Activated CD4-positive, alpha-beta T cell treated with anti-CD3 and anti-CD28 coated beads for 1 hour (primary cell): ENCODE measurements around the gene ARHGAP30.

Experiments
- DNase-seq: peaks from one replicate; pipeline ENCODE4 v3.0.0-alpha.2; 2020

Gene ARHGAP30

GRCh38 chr1:161090617-161091016 is 20.9 kb upstream of the ARHGAP30 start:
- DNase-seq, result no peak

GRCh38 chr1:161089938-161090337 is 20.2 kb upstream of the ARHGAP30 start:
- DNase-seq, result no peak

GRCh38 chr1:161089251-161089924 is 19.7 kb upstream of the ARHGAP30 start, which contains the start of gene NECTIN4:
NECTIN4 (minus strand) TSS chr1:161089558; CDS start chr1:161089296, 262 bp downstream.
- DNase-seq, result no peak

- DNase-seq, result no peak
Observed at GRCh38 chr1:161088587-161089110, 19.0 kb upstream of the ARHGAP30 start.

GRCh38 chr1:161086457-161086856 is 16.8 kb upstream of the ARHGAP30 start:
- DNase-seq, result no peak

- no peak for DNase-seq
Observed at GRCh38 chr1:161085165-161085564, 15.5 kb upstream of the ARHGAP30 start.

- no peak for DNase-seq
Observed at GRCh38 chr1:161084597-161084988, 14.9 kb upstream of the ARHGAP30 start.

GRCh38 chr1:161083748-161084596 is 14.3 kb upstream of the ARHGAP30 start:
- DNase-seq, result no peak

GRCh38 chr1:161082996-161083747 is 13.5 kb upstream of the ARHGAP30 start:
- no peak for DNase-seq

- DNase-seq, result no peak
Observed at GRCh38 chr1:161082483-161082882, 12.8 kb upstream of the ARHGAP30 start.

- DNase-seq, result no peak
Observed at GRCh38 chr1:161081519-161081918, 11.8 kb upstream of the ARHGAP30 start.

GRCh38 chr1:161080441-161081405 is 11.0 kb upstream of the ARHGAP30 start:
- DNase-seq, result no peak

GRCh38 chr1:161079436-161080110 is 9.9 kb upstream of the ARHGAP30 start:
- no peak for DNase-seq

- no peak for DNase-seq
Observed at GRCh38 chr1:161077426-161077825, 7.7 kb upstream of the ARHGAP30 start.

GRCh38 chr1:161076410-161076809 is 6.7 kb upstream of the ARHGAP30 start:
- DNase-seq, result no peak

GRCh38 chr1:161074676-161075368 is 5.1 kb upstream of the ARHGAP30 start:
- DNase-seq, result no peak

GRCh38 chr1:161073474-161074121 is 3.9 kb upstream of the ARHGAP30 start:
- DNase-seq, result no peak

GRCh38 chr1:161072751-161073449 is 3.2 kb upstream of the ARHGAP30 start:
- no peak for DNase-seq

GRCh38 chr1:161071886-161072371 is 2.2 kb upstream of the ARHGAP30 start:
- peak; percentile 26 for DNase-seq
